Activated CD8-positive, alpha-beta T cell treated with anti-CD3 and anti-CD28 coated beads for 36 hours (primary cell): ENCODE data around the gene GATA2. TPM values are rescaled to one million over a fixed set of nuclear protein-coding genes. Genes with fewer than 3 reads are reported as not detected.

Experiments used
- ATAC-seq: fragments of 200-7000 bp; cut with Tn5 transposase; one replicate; pipeline ENCODE4 v1.10.0; 2021; ENCODE audit warnings: mild to moderate bottlenecking, moderate library complexity
- CTCF ChIA-PET: fragments of 350-600 bp; sonication (Branson Sonifier 250); formaldehyde crosslinking; loops from one replicate; lab custom pipeline; 2021; ENCODE audit warnings: antibody characterized with exemption; lab: Charles Lee
- POLR2A ChIA-PET: fragments of 350-600 bp; sonication (Branson Sonifier 250); formaldehyde crosslinking; loops from one replicate; lab custom pipeline; 2021; ENCODE audit warnings: antibody characterized with exemption; lab: Charles Lee
- DNase-seq: peaks from one replicate; pipeline ENCODE4 v3.0.0-alpha.2; 2020
- H3K27ac Mint-ChIP-seq: one replicate; pipeline ENCODE4 v1.8.0; 2021; ENCODE audit warnings: mild to moderate bottlenecking, mixed read lengths
- H3K27me3 Mint-ChIP-seq: one replicate; pipeline ENCODE4 v1.8.0; 2021; ENCODE audit warnings: mixed read lengths
- H3K36me3 Mint-ChIP-seq: one replicate; pipeline ENCODE4 v1.8.0; 2021; ENCODE audit warnings: low read depth, mixed read lengths
- H3K4me1 Mint-ChIP-seq: one replicate; pipeline ENCODE4 v1.8.0; 2021; ENCODE audit warnings: low read depth, mixed read lengths
- H3K4me3 Mint-ChIP-seq: one replicate; pipeline ENCODE4 v1.8.0; 2021; ENCODE audit warnings: mild to moderate bottlenecking, moderate library complexity, mixed read lengths
- H3K9me3 Mint-ChIP-seq: one replicate; pipeline ENCODE4 v1.8.0; 2021; ENCODE audit warnings: mixed read lengths
- CTCF ChIP-seq: fragments of 200-600 bp; IDR thresholded peaks from one replicate; pipeline ENCODE4 v1.8.0; 2022; ENCODE audit warnings: antibody characterized with exemption, mild to moderate bottlenecking
- intact Hi-C: fragments of 100-400 bp; cut with micrococcal nuclease; formaldehyde crosslinking; loops from one replicate; pipeline ENCODE4 v1.10.0; 2022
- total RNA-seq, 2 experiments: library from RNA; stranded (reverse); gene quantifications; one replicate each; pipeline ENCODE4 v1.2.3, GENCODE V29; 2021

The GATA2 gene
- total RNA-seq, 2 experiments from 2014 or later, result not detected

DNA sequence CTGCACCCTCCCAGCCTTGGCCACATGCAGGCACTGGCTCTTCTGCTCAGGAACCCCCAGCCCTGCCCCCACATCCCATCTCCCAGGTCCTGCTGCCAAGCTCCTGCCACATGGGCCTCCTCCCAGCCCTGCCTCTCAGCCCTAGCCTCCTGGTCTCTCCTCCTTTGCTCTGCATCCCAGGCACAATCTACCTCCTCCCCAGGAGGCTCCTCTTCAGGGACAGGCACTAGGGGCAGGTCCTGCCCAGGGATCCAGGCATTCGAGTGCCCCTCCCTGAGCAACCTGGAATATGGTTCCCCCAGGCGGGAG, 38.7 kb downstream of the GATA2 start:
- no peaks in the 10 kb centered on the region for H3K9me3 Mint-ChIP-seq
- no peak for ATAC-seq
- no peak overlapping the region for H3K4me3 Mint-ChIP-seq
- H3K27me3 Mint-ChIP-seq, result peaks cover 18% of the 10 kb centered on the region
- no peaks in the 10 kb centered on the region for H3K36me3 Mint-ChIP-seq
- no peak for TF ChIP-seq CTCF
- intact Hi-C loops, result no loop called here
- ChIA-PET POLR2A (no interaction called here), CTCF (no interaction called here)
- H3K27ac Mint-ChIP-seq, result no peak overlapping the region
- H3K4me1 Mint-ChIP-seq, result peaks cover 2% of the 10 kb centered on the region
- DNase-seq, result no peak

- Mint-ChIP-seq H3K4me3 (no peak overlapping the region), H3K27me3 (peaks cover 18% of the 10 kb centered on the region), H3K4me1 (peaks cover 6% of the 10 kb centered on the region), H3K36me3 (peaks cover 1% of the 10 kb centered on the region), H3K9me3 (peaks cover 2% of the 10 kb centered on the region), H3K27ac (no peak overlapping the region)
- POLR2A ChIA-PET, result no interaction called here
- CTCF ChIA-PET, result no interaction called here
- no peak for TF ChIP-seq CTCF
- no peak for ATAC-seq
- no peak for DNase-seq
- intact Hi-C loops, result no loop called here
Measured at GRCh38 chr3:128453501-128454309, 39.3 kb downstream of the GATA2 start.

DNA sequence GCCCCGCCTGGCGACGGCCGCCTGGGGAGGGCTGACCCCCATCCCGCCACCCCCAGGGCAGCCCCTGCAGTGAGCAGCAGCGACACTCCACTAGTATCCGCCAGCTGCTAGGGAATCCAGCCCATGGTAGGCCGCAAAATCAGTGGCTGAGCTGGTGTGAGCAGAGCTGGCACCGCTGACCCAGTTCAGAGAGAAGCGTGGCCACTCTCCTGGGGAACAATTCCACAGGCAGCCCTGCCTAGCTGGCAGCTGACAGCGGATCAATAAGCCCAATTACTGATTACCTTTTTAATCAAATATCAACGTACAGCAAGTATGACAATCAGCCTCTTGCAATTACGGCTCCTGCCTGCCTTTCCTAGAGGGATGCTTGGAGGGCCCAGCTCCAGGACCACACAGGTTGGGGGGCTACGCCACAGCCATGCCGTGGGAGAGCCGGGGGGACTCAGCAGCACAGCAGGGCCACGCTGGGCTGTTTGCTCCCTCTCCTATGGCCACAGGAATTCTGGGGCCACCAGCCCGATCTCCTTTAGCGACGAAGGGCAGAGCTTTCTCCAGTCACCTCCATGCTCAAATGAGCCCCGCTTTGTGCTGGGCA, 40.2 kb downstream of the GATA2 start:
- ATAC-seq (no peak), DNase-seq (no peak)
- Mint-ChIP-seq H3K4me1 (peaks cover 12% of the 10 kb centered on the region), H3K9me3 (peaks cover 6% of the 10 kb centered on the region), H3K27me3 (peaks cover 18% of the 10 kb centered on the region), H3K4me3 (no peak overlapping the region), H3K27ac (no peak overlapping the region), H3K36me3 (peaks cover 6% of the 10 kb centered on the region)
- intact Hi-C loops, result no loop called here
- no peak for TF ChIP-seq CTCF
- CTCF ChIA-PET, result no interaction called here
- POLR2A ChIA-PET, result no interaction called here

DNA sequence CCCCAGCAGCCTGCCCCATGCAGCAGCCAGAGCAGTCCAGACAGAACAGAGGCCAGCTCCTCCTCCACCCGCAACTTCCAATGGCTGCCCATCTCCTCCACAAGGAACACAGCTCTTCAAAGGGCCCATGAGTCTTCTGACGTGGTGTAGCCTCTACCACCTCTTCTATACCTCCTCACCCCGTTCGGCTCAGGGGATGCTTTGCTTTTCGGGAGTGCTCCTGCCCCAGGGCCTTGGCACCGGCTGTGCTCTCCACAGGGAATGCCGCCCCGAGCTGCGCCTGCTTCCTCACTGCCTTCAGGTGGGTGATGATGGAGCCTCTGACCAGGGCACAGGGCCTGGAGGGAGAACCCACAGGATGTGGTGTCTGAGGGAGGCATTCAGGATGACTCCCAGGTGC, 40.9 kb downstream of the GATA2 start:
- intact Hi-C loops, result no loop called here
- no peak for TF ChIP-seq CTCF
- ATAC-seq (no peak), DNase-seq (no peak)
- Mint-ChIP-seq H3K27me3 (peaks cover 18% of the 10 kb centered on the region), H3K4me3 (no peak overlapping the region), H3K4me1 (peaks cover 18% of the 10 kb centered on the region), H3K9me3 (peaks cover 12% of the 10 kb centered on the region), H3K36me3 (peaks cover 6% of the 10 kb centered on the region), H3K27ac (no peak overlapping the region)
- ChIA-PET CTCF (no interaction called here), POLR2A (no interaction called here)

- Mint-ChIP-seq H3K4me3 (no peak overlapping the region), H3K4me1 (peaks cover 21% of the 10 kb centered on the region), H3K36me3 (peaks cover 6% of the 10 kb centered on the region), H3K27me3 (peaks cover 8% of the 10 kb centered on the region), H3K9me3 (peaks cover 18% of the 10 kb centered on the region), H3K27ac (peak overlapping the region; percentile 91)
- no peak for TF ChIP-seq CTCF
- no peak for ATAC-seq
- intact Hi-C loops, result no loop called here
- POLR2A ChIA-PET, result interaction anchor here (1.0 kb wide), 1 partner anchor 159 kb away, joined by 5 read pairs; no protein-coding TSS in a partner anchor
- DNase-seq, result peak; percentile 24
- CTCF ChIA-PET, result interaction anchor here (0.6 to 3.6 kb wide), 5 partner anchors 22 to 273 kb away, joined by 3 to 21 read pairs (median 3); no protein-coding TSS in a partner anchor
Measured at GRCh38 chr3:128449111-128449638, 43.8 kb downstream of the GATA2 start.
